ENCODE results near the gene CMTM7. TPM values are rescaled to one million over a fixed set of nuclear protein-coding genes. Genes with fewer than 3 reads are reported as not detected.

Gene CMTM7
- polyA plus RNA-seq, 1 of the 3 experiments (the other 2 are of a cell fraction): 50.1 TPM

DNA sequence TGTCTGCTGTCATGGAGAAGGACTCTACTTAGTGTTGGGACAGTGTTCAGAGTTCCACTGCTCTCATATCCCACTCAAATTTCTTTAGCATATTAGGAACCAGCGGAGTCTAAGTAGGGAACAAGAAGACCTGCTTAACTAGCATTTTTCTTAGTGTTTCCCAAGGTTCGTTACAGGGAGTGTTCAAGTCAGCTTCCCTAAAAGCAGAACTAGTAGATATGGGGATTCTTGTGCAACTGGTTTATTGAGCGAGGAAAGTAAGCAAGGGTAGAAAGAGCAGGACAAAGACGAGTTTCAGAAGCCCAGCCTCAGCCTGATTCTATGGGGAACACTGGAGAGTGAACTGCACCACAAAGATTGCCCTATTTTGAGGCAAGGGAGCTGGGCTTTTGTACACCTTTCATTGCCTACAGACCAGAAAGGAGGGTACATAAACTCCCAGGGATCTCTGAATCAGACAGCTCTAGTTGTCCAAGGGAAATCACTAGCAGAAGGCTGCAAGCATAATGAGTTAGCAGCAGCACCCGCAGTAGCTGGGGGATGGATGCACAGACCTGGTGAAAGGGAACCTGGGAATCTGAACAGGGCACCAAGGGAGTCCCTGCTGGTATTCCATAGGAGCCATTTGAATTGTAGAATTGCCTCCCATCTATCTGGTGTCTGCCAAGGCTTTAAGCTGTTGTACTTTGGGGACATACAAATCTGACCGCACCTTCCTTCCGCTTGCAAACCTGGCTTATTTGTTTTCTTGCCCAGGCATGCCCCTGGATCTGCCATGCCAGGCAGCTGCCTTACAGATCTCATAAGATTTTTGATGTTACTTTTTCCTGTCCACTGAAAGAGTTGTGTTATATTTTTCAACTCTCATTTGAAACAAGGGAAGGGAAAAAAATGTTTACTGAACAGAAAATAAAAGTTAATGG, 15.1 kb downstream of the CMTM7 start:
- Histone ChIP-seq H3K4me3 (ENCODE audit: low read depth in 2 of 2, low read length in 1 of 2) (no peak overlapping the region), H3K36me3 (replicated peaks in 1 of 2; ENCODE audit: control insufficient read depth in 1 of 2, insufficient read depth in 2 of 2, low read length in 1 of 2) (no peaks in the 10 kb centered on the region), H3K79me2 (ENCODE audit: insufficient read depth) (peaks cover 49% of the 10 kb centered on the region; the same call in 1 of the 2 replicates), H3K9ac (no peak overlapping the region), H3K27me3 (ENCODE audit: insufficient read depth) (no peaks in the 10 kb centered on the region), H4K20me1 (ENCODE audit: insufficient read depth) (no peaks in the 10 kb centered on the region), H2AFZ (ENCODE audit: low read depth) (no peak overlapping the region), H3K4me1 (ENCODE audit: control insufficient read depth in 1 of 2, insufficient read depth in 2 of 2, low read depth in 1 of 2, low read length in 1 of 2) (peaks cover 0 to 16% of the 10 kb centered on the region in 2 experiments; a peak in 1 of 4 replicates), H3F3A (replicated peaks; ENCODE audit: insufficient read depth) (peaks cover 5% of the 10 kb centered on the region), H3K4me2 (no peak overlapping the region), H3K27ac (ENCODE audit: low read depth in 2 of 2, low read length in 1 of 2) (peak overlapping the region in 1 of 2 experiments; percentile 36; a peak in 2 of 4 replicates), H3K9me3 (no peaks in the 10 kb centered on the region), H3K9me2 (no peaks in the 10 kb centered on the region)
- no peak for TF ChIP-seq EP300 (IDR thresholded peaks at IDR 0.05; ENCODE audit: borderline replicate concordance in 1 of 2, low read depth in 1 of 2, low read length in 1 of 2)
- no peak for TF ChIP-seq YY1 (IDR thresholded peaks at IDR 0.05; ENCODE audit: low read depth)
- TF ChIP-seq RAD21 (IDR thresholded peaks at IDR 0.05; ENCODE audit: low read length): no peak
- TF ChIP-seq SIN3A (IDR thresholded peaks at IDR 0.05; ENCODE audit: borderline replicate concordance, low read depth, low read length): no peak
- no peak for TF ChIP-seq TEAD4 (IDR thresholded peaks at IDR 0.05; ENCODE audit: borderline replicate concordance, insufficient read depth)
- TF ChIP-seq EZH2phosphoT487 (IDR thresholded peaks at IDR 0.05; ENCODE audit: borderline replicate concordance, low read depth): no peak
- no peak for TF ChIP-seq ELF1 (IDR thresholded peaks at IDR 0.05)
- TF ChIP-seq GABPA (IDR thresholded peaks at IDR 0.05; ENCODE audit: low read depth): no peak
- TF ChIP-seq RXRA (IDR thresholded peaks at IDR 0.05; ENCODE audit: borderline replicate concordance, low read depth): no peak
- TF ChIP-seq CHD2 (IDR thresholded peaks at IDR 0.05; ENCODE audit: low read length, partially characterized antibody): no peak
- TF ChIP-seq, protein P1, sequence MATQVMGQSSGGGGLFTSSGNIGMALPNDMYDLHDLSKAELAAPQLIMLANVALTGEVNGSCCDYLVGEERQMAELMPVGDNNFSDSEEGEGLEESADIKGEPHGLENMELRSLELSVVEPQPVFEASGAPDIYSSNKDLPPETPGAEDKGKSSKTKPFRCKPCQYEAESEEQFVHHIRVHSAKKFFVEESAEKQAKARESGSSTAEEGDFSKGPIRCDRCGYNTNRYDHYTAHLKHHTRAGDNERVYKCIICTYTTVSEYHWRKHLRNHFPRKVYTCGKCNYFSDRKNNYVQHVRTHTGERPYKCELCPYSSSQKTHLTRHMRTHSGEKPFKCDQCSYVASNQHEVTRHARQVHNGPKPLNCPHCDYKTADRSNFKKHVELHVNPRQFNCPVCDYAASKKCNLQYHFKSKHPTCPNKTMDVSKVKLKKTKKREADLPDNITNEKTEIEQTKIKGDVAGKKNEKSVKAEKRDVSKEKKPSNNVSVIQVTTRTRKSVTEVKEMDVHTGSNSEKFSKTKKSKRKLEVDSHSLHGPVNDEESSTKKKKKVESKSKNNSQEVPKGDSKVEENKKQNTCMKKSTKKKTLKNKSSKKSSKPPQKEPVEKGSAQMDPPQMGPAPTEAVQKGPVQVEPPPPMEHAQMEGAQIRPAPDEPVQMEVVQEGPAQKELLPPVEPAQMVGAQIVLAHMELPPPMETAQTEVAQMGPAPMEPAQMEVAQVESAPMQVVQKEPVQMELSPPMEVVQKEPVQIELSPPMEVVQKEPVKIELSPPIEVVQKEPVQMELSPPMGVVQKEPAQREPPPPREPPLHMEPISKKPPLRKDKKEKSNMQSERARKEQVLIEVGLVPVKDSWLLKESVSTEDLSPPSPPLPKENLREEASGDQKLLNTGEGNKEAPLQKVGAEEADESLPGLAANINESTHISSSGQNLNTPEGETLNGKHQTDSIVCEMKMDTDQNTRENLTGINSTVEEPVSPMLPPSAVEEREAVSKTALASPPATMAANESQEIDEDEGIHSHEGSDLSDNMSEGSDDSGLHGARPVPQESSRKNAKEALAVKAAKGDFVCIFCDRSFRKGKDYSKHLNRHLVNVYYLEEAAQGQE (IDR thresholded peaks at IDR 0.05; ENCODE audit: low read depth, low read length): no peak
- TF ChIP-seq RFX5 (IDR thresholded peaks at IDR 0.05; ENCODE audit: low read length): no peak
- TF ChIP-seq, protein P2, sequence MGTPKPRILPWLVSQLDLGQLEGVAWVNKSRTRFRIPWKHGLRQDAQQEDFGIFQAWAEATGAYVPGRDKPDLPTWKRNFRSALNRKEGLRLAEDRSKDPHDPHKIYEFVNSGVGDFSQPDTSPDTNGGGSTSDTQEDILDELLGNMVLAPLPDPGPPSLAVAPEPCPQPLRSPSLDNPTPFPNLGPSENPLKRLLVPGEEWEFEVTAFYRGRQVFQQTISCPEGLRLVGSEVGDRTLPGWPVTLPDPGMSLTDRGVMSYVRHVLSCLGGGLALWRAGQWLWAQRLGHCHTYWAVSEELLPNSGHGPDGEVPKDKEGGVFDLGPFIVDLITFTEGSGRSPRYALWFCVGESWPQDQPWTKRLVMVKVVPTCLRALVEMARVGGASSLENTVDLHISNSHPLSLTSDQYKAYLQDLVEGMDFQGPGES (IDR thresholded peaks at IDR 0.05; ENCODE audit: low read depth, low read length): no peak
- no peak for TF ChIP-seq GATA2 (CRISPR knock-in tag; IDR thresholded peaks at IDR 0.05)
- no peak for TF ChIP-seq TCF12 (IDR thresholded peaks at IDR 0.05)
- TF ChIP-seq, protein P3, sequence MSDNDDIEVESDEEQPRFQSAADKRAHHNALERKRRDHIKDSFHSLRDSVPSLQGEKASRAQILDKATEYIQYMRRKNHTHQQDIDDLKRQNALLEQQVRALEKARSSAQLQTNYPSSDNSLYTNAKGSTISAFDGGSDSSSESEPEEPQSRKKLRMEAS (IDR thresholded peaks at IDR 0.05; ENCODE audit: low read depth): no peak
- no peak for TF ChIP-seq MEF2A (IDR thresholded peaks at IDR 0.05; ENCODE audit: borderline replicate concordance, low read depth)
- no peak for TF ChIP-seq FOXM1 (IDR thresholded peaks at IDR 0.05; ENCODE audit: low read depth)
- TF ChIP-seq, protein P4, sequence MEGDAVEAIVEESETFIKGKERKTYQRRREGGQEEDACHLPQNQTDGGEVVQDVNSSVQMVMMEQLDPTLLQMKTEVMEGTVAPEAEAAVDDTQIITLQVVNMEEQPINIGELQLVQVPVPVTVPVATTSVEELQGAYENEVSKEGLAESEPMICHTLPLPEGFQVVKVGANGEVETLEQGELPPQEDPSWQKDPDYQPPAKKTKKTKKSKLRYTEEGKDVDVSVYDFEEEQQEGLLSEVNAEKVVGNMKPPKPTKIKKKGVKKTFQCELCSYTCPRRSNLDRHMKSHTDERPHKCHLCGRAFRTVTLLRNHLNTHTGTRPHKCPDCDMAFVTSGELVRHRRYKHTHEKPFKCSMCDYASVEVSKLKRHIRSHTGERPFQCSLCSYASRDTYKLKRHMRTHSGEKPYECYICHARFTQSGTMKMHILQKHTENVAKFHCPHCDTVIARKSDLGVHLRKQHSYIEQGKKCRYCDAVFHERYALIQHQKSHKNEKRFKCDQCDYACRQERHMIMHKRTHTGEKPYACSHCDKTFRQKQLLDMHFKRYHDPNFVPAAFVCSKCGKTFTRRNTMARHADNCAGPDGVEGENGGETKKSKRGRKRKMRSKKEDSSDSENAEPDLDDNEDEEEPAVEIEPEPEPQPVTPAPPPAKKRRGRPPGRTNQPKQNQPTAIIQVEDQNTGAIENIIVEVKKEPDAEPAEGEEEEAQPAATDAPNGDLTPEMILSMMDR (IDR thresholded peaks at IDR 0.05): no peak
- TF ChIP-seq, protein P5, sequence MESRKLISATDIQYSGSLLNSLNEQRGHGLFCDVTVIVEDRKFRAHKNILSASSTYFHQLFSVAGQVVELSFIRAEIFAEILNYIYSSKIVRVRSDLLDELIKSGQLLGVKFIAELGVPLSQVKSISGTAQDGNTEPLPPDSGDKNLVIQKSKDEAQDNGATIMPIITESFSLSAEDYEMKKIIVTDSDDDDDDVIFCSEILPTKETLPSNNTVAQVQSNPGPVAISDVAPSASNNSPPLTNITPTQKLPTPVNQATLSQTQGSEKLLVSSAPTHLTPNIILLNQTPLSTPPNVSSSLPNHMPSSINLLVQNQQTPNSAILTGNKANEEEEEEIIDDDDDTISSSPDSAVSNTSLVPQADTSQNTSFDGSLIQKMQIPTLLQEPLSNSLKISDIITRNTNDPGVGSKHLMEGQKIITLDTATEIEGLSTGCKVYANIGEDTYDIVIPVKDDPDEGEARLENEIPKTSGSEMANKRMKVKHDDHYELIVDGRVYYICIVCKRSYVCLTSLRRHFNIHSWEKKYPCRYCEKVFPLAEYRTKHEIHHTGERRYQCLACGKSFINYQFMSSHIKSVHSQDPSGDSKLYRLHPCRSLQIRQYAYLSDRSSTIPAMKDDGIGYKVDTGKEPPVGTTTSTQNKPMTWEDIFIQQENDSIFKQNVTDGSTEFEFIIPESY (IDR thresholded peaks at IDR 0.05; ENCODE audit: borderline replicate concordance, low read depth): no peak
- CTCF ChIA-PET: interaction anchor here (0.9 to 2.2 kb wide), 3 partner anchors 15 to 61 kb away, joined by 3 to 14 read pairs (median 7); partner anchors contain the start of gene CMTM7
- WGBS (ENCODE audit: low lambda C conversion rate): 91% methylated on average over 7 of the region's 7 CpGs
- DNase-seq: no peak
- POLR2A ChIA-PET: no interaction called here

Measured in SK-N-SH (cell line).